HEK293 (cell line): ENCODE results near the gene PTPRN2.

Experiments
- CTCF ChIA-PET: fragments of 350-600 bp; formaldehyde crosslinking; extraction: SDS; loops from one replicate; lab custom pipeline; 2021; ENCODE audit warnings: antibody characterized with exemption; lab: Yijun Ruan, JAX
- POLR2A ChIA-PET: fragments of 300-600 bp; formaldehyde crosslinking; extraction: SDS; loops from one replicate; lab custom pipeline; 2020; ENCODE audit warnings: antibody characterized with exemption, inconsistent platforms; lab: Yijun Ruan, JAX
- H3K27ac ChIP-seq: fragments of 200-500 bp; sonication (Bioruptor generic); 2 replicates; pipeline ENCODE4 v1.5.1; 2014; ENCODE audit warnings: low read depth, low read length, control low read depth, inconsistent platforms; ENCODE audit errors: extremely low read depth
- H3K36me3 ChIP-seq, 2 experiments: fragments of 200-500 bp in 1 of 2; sonication (Bioruptor generic) in 1 of 2; 1 replicate in 1 of 2; 2 replicates in 1 of 2; pipeline ENCODE4 v1.5.1; 2014 to 2017; ENCODE audit warnings: inconsistent platforms in 2 of 2, low read length in 2 of 2; ENCODE audit not compliant: control insufficient read depth in 2 of 2, insufficient read depth in 1 of 2
- H3K4me1 ChIP-seq: fragments of 200-500 bp; sonication (Bioruptor generic); 2 replicates; pipeline ENCODE4 v1.5.1; 2014; ENCODE audit warnings: mild to moderate bottlenecking, low read length, inconsistent platforms; ENCODE audit not compliant: control insufficient read depth, insufficient read depth
- H3K4me3 ChIP-seq: 2 replicates; pipeline ENCODE4 v1.5.1; 2011; ENCODE audit warnings: low read depth, mild to moderate bottlenecking, control low read depth, low read length, moderate library complexity
- H3K9me3 ChIP-seq: fragments of 200-500 bp; sonication (Bioruptor generic); 2 replicates; pipeline ENCODE4 v1.5.1; 2014; ENCODE audit warnings: low read depth, low read length, inconsistent platforms; ENCODE audit not compliant: control insufficient read depth, insufficient read depth
- BCL11A ChIP-seq: fragments of 450-650 bp; formaldehyde crosslinking; IDR thresholded peaks from 2 replicates; pipeline ENCODE4 v1.5.1; 2016; ENCODE audit warnings: low read depth, missing biosample characterization, missing genetic modification characterization
- GLIS1 ChIP-seq: fragments of 450-650 bp; formaldehyde crosslinking; IDR thresholded peaks from 2 replicates; pipeline ENCODE4 v1.5.1; 2016; ENCODE audit warnings: missing biosample characterization, missing genetic modification characterization
- HOXC10 ChIP-seq: sonication (generic); formaldehyde crosslinking; IDR thresholded peaks from 2 replicates; pipeline ENCODE4 v1.8.1; 2023; ENCODE audit warnings: mild to moderate bottlenecking, missing genetic modification reagents
- MYNN ChIP-seq: fragments of 450-650 bp; formaldehyde crosslinking; IDR thresholded peaks from 2 replicates; pipeline ENCODE4 v1.5.1; 2016; ENCODE audit warnings: missing biosample characterization, missing genetic modification characterization, borderline replicate concordance
- OSR2 ChIP-seq: fragments of 450-650 bp; formaldehyde crosslinking; IDR thresholded peaks from 2 replicates; pipeline ENCODE4 v1.5.1; 2016; ENCODE audit warnings: missing biosample characterization, missing genetic modification characterization
- SCRT2 ChIP-seq: fragments of 450-650 bp; formaldehyde crosslinking; IDR thresholded peaks from 2 replicates; pipeline ENCODE4 v1.5.1; 2016; ENCODE audit warnings: missing biosample characterization, missing genetic modification characterization
- SP2 ChIP-seq: fragments of 450-650 bp; formaldehyde crosslinking; IDR thresholded peaks from 2 replicates; pipeline ENCODE4 v1.5.1; 2016; ENCODE audit warnings: missing biosample characterization, missing genetic modification characterization
- YY2 ChIP-seq: fragments of 450-650 bp; formaldehyde crosslinking; IDR thresholded peaks from 2 replicates; pipeline ENCODE4 v1.5.1; 2016; ENCODE audit warnings: missing biosample characterization, missing genetic modification characterization
- ZFP3 ChIP-seq: fragments of 450-650 bp; formaldehyde crosslinking; IDR thresholded peaks from 2 replicates; pipeline ENCODE4 v1.5.1; 2016; ENCODE audit warnings: low read depth, missing biosample characterization, missing genetic modification characterization
- ZFP69B ChIP-seq: fragments of 450-650 bp; formaldehyde crosslinking; IDR thresholded peaks from 2 replicates; pipeline ENCODE4 v1.5.1; 2016; ENCODE audit warnings: missing biosample characterization, missing genetic modification characterization
- ZNF114 ChIP-seq: fragments of 450-650 bp; formaldehyde crosslinking; IDR thresholded peaks from 2 replicates; pipeline ENCODE4 v1.5.0; 2017; ENCODE audit warnings: missing biosample characterization, missing genetic modification characterization
- ZNF132 ChIP-seq: fragments of 450-650 bp; formaldehyde crosslinking; IDR thresholded peaks from 2 replicates; pipeline ENCODE4 v1.5.1; 2017; ENCODE audit warnings: missing biosample characterization, missing genetic modification characterization, borderline replicate concordance
- ZNF155 ChIP-seq: fragments of 450-650 bp; formaldehyde crosslinking; IDR thresholded peaks from 2 replicates; pipeline ENCODE4 v1.5.1; 2016; ENCODE audit warnings: missing biosample characterization, missing genetic modification characterization
- ZNF23 ChIP-seq: fragments of 450-650 bp; formaldehyde crosslinking; IDR thresholded peaks from 2 replicates; pipeline ENCODE4 v1.5.1; 2016; ENCODE audit warnings: missing biosample characterization, missing genetic modification characterization, borderline replicate concordance
- ZNF239 ChIP-seq: fragments of 450-650 bp; formaldehyde crosslinking; IDR thresholded peaks from 2 replicates; pipeline ENCODE4 v1.5.1; 2016; ENCODE audit warnings: missing biosample characterization, missing genetic modification characterization
- ZNF248 ChIP-seq: fragments of 450-650 bp; formaldehyde crosslinking; IDR thresholded peaks from 2 replicates; pipeline ENCODE4 v1.5.1; 2017; ENCODE audit warnings: missing biosample characterization, missing genetic modification characterization
- ZNF266 ChIP-seq: fragments of 450-650 bp; formaldehyde crosslinking; IDR thresholded peaks from 2 replicates; pipeline ENCODE4 v1.5.1; 2016; ENCODE audit warnings: missing biosample characterization, missing genetic modification characterization, low read depth
- ZNF311 ChIP-seq: fragments of 450-650 bp; formaldehyde crosslinking; IDR thresholded peaks from 2 replicates; pipeline ENCODE4 v1.5.1; 2017; ENCODE audit warnings: missing biosample characterization, missing genetic modification characterization, borderline replicate concordance
- ZNF391 ChIP-seq: fragments of 450-650 bp; formaldehyde crosslinking; IDR thresholded peaks from 2 replicates; pipeline ENCODE4 v1.5.1; 2016; ENCODE audit warnings: low read depth, missing biosample characterization, missing genetic modification characterization, borderline replicate concordance
- ZNF433 ChIP-seq: fragments of 450-650 bp; formaldehyde crosslinking; IDR thresholded peaks from 2 replicates; pipeline ENCODE4 v1.5.1; 2016; ENCODE audit warnings: missing biosample characterization, missing genetic modification characterization, low read depth
- ZNF501 ChIP-seq: fragments of 450-650 bp; formaldehyde crosslinking; IDR thresholded peaks from 2 replicates; pipeline ENCODE4 v1.5.1; 2016; ENCODE audit warnings: missing biosample characterization, missing genetic modification characterization
- ZNF548 ChIP-seq: fragments of 450-650 bp; formaldehyde crosslinking; IDR thresholded peaks from 2 replicates; pipeline ENCODE4 v1.5.1; 2016; ENCODE audit warnings: missing biosample characterization, missing genetic modification characterization
- ZNF610 ChIP-seq: fragments of 450-650 bp; formaldehyde crosslinking; IDR thresholded peaks from 2 replicates; pipeline ENCODE4 v1.5.1; 2016; ENCODE audit warnings: missing biosample characterization, missing genetic modification characterization, borderline replicate concordance
- ZSCAN16 ChIP-seq: fragments of 450-650 bp; formaldehyde crosslinking; IDR thresholded peaks from 2 replicates; pipeline ENCODE4 v1.5.1; 2016; ENCODE audit warnings: missing biosample characterization, missing genetic modification characterization
- TF ChIP-seq, protein P1 (sequence below): fragments of 450-650 bp; formaldehyde crosslinking; IDR thresholded peaks from 2 replicates; pipeline ENCODE4 v1.5.1; 2016; ENCODE audit warnings: missing biosample characterization, missing genetic modification characterization
- TF ChIP-seq, protein P2 (sequence below): fragments of 450-650 bp; formaldehyde crosslinking; IDR thresholded peaks from 2 replicates; pipeline ENCODE4; 2016; ENCODE audit warnings: missing biosample characterization, missing genetic modification characterization
- TF ChIP-seq, protein P3 (sequence below): fragments of 450-650 bp; IDR thresholded peaks from 2 replicates; pipeline ENCODE4 v1.5.1; 2018; ENCODE audit warnings: missing biosample characterization, missing genetic modification characterization

The PTPRN2 gene

DNA sequence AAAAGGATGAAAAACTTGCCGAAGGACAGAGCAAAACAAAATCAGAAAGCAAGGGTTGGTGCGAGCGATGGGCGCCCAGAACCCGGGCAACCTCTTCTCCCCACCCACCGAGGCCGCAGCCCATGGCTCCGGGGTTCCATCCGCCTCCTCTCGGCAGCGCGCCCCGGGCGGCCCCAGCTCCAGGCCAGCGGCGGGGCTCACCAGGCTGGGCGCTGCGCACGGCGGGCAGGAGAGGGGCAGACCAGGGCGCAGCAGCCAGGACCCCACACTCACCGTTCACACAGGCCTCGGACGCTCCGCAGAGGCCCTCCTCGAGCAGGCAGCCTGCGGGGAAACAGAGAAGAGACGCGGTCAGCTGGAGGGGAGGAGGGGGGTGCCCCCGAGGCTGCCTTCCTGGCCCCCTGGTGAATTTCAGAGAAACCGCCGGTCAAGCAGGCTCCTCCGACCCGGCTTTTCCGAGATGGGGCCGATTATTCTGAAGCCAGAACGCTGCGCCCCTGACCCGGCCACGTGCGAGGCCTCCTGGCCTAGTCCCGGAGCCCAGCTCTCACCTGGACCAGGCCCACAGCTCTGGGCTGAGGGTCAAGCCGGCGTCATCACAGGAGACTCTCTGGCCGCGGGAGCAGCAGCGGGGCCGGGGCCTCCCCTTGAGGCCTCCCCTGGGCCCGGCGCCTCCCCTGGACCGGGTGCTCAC lies 98.0 kb downstream of the PTPRN2 start:
- no peaks in the 10 kb centered on the region for H3K36me3 ChIP-seq
- H3K4me3 ChIP-seq: no peak overlapping the region
- no peak for TF ChIP-seq MYNN (tag by site-specific recombination)
- ChIA-PET POLR2A (no interaction called here), CTCF (no interaction called here)
- no peak overlapping the region for H3K27ac ChIP-seq
- no peaks in the 10 kb centered on the region for H3K4me1 ChIP-seq
- no peaks in the 10 kb centered on the region for H3K9me3 ChIP-seq

DNA sequence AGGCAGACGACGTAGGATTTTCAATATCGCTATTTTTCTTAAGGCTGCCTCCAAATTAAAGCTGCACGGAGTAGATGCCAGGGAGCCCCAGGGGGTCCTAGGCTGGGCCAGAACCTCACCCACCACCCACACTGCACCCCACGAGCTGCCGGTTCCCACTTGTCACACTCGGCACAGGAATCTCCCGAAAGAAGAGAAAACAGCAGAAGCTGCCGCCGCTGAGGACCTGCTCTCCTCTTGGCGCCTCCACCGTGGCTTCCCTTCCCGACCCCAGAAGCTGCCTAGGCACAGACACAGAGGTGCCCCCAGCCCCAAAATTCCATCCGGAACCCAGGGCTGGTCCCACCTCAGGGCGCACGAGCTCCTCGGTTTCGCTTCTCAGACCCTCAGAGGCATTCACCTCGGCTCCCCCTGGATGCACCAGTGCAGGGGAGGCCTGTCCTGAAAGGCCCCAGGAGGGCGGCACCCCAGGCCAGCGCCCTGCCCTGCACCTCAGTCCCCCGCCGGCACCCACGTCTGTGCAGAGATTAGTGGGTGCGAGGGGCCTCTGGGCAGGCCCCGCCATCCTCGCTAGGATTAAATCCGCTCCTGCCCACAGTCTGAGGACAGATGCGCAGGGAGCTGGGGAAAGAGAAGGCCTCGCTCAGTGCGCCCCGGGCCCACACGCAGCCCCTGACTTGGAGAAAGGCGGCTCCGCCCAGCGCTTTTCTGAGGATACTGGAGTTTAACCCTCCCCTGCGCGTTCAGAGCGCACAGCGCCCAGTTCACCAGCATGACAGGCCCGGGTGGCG lies 99.2 kb downstream of the PTPRN2 start:
- TF ChIP-seq SCRT2 (tag by site-specific recombination): no peak
- no peak for TF ChIP-seq ZNF391 (tag by site-specific recombination)
- TF ChIP-seq ZNF433 (tag by site-specific recombination): no peak
- TF ChIP-seq BCL11A (tag by site-specific recombination): no peak
- TF ChIP-seq ZNF266 (tag by site-specific recombination): no peak
- TF ChIP-seq ZNF610: no peak
- TF ChIP-seq ZNF501 (tag by site-specific recombination): no peak
- no peak for TF ChIP-seq ZNF311 (tag by site-specific recombination)
- TF ChIP-seq, protein P1, sequence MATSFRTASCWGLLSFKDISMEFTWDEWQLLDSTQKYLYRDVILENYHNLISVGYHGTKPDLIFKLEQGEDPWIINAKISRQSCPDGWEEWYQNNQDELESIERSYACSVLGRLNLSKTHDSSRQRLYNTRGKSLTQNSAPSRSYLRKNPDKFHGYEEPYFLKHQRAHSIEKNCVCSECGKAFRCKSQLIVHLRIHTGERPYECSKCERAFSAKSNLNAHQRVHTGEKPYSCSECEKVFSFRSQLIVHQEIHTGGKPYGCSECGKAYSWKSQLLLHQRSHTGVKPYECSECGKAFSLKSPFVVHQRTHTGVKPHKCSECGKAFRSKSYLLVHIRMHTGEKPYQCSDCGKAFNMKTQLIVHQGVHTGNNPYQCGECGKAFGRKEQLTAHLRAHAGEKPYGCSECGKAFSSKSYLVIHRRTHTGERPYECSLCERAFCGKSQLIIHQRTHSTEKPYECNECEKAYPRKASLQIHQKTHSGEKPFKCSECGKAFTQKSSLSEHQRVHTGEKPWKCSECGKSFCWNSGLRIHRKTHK (tag by site-specific recombination): no peak
- no peak for TF ChIP-seq SP2 (tag by site-specific recombination)
- no peak for TF ChIP-seq OSR2 (tag by site-specific recombination)
- TF ChIP-seq ZNF155 (tag by site-specific recombination): no peak
- Histone ChIP-seq H3K9me3 (no peaks in the 10 kb centered on the region), H3K4me3 (no peak overlapping the region), H3K27ac (no peak overlapping the region), H3K36me3 (no peaks in the 10 kb centered on the region), H3K4me1 (no peaks in the 10 kb centered on the region)
- POLR2A ChIA-PET: no interaction called here
- CTCF ChIA-PET: no interaction called here

DNA sequence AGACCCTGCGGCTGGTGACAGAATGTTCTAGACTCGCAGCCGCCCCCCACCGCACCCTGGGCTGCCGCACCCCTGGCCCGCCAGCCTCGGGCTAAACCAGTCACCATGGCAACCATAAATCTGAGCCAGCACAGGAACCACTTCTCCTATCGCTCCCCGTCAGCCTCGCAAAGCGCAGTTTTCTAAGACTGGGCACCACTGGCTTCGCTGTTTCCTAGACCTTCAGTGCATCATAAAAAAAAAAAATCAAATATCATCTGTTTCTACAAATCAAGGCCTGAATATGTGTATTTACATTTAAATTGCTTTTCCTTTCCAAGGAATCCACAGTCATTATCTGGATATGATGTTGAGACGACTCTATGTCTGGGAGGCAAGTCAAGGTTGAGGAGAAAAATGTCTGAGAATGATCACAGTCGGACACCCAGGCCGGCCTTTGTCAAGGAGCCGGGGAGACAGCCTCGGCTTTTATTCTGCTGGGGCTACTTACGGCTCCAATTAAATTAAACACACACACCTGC lies 99.9 kb downstream of the PTPRN2 start:
- ChIA-PET CTCF (no interaction called here), POLR2A (no interaction called here)
- no peak overlapping the region for H3K4me3 ChIP-seq
- no peaks in the 10 kb centered on the region for H3K9me3 ChIP-seq
- TF ChIP-seq MYNN (tag by site-specific recombination) (no peak), ZFP3 (tag by site-specific recombination) (no peak), ZSCAN16 (no peak), ZNF548 (no peak), ZNF132 (tag by site-specific recombination) (no peak), ZNF239 (tag by site-specific recombination) (no peak), ZNF248 (no peak), ZNF114 (no peak), SCRT2 (tag by site-specific recombination) (no peak), ZFP69B (no peak), GLIS1 (tag by site-specific recombination) (no peak), YY2 (tag by site-specific recombination) (no peak), ZNF23 (no peak), HOXC10 (CRISPR knock-in tag) (no peak)
- TF ChIP-seq, protein P2, sequence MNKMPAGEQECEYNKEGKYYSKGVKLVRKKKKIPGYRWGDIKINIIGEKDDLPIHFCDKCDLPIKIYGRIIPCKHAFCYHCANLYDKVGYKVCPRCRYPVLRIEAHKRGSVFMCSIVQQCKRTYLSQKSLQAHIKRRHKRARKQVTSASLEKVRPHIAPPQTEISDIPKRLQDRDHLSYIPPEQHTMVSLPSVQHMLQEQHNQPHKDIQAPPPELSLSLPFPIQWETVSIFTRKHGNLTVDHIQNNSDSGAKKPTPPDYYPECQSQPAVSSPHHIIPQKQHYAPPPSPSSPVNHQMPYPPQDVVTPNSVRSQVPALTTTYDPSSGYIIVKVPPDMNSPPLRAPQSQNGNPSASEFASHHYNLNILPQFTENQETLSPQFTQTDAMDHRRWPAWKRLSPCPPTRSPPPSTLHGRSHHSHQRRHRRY: no peak
- TF ChIP-seq, protein P3, sequence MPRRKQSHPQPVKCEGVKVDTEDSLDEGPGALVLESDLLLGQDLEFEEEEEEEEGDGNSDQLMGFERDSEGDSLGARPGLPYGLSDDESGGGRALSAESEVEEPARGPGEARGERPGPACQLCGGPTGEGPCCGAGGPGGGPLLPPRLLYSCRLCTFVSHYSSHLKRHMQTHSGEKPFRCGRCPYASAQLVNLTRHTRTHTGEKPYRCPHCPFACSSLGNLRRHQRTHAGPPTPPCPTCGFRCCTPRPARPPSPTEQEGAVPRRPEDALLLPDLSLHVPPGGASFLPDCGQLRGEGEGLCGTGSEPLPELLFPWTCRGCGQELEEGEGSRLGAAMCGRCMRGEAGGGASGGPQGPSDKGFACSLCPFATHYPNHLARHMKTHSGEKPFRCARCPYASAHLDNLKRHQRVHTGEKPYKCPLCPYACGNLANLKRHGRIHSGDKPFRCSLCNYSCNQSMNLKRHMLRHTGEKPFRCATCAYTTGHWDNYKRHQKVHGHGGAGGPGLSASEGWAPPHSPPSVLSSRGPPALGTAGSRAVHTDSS (tag by site-specific recombination): no peak
- no peaks in the 10 kb centered on the region for H3K4me1 ChIP-seq
- H3K36me3 ChIP-seq: no peaks in the 10 kb centered on the region
- no peak overlapping the region for H3K27ac ChIP-seq
